Measurements from ENCODE around the gene ADARB1.

The ADARB1 gene

DNA sequence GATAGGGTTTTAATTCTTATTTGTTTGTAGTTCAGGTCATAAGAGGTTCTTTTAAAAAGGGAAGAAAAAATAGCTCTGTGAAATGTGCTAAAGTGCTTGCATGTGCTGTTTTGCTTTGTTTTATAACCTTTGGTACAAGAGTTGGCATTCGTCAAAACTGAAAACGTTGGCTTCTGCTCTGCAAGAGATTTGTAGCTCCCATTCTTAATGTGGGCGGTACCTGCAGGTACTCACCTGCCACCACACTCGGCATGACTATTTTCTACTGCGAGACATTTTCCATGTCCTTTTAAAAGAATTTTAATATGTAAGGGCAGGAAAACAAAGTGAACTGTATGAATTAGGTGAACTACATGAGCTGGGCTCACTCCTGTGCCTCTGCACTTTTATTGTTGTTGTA is 92.6 kb downstream of the ADARB1 start:
- no peak overlapping the region for H3K4me2 ChIP-seq (ENCODE audit: low read length)
- no peak overlapping the region for H3K27ac ChIP-seq (ENCODE audit: low read depth, low read length, poor library complexity, severe bottlenecking)
- no peaks in the 10 kb centered on the region for H3K9me2 ChIP-seq (ENCODE audit: low read depth, low read length)
- H3K4me3 ChIP-seq (ENCODE audit: low read depth, low read length, poor library complexity, severe bottlenecking) = no peak overlapping the region
- H3K9me3 ChIP-seq (ENCODE audit: low read length) = no peaks in the 10 kb centered on the region
- H3K4me1 ChIP-seq (ENCODE audit: insufficient read depth, low read length, severe bottlenecking) = no peaks in the 10 kb centered on the region
- no peaks in the 10 kb centered on the region for H3K79me2 ChIP-seq (ENCODE audit: insufficient read depth, low read length)
- no peaks in the 10 kb centered on the region for H3F3A ChIP-seq (ENCODE audit: insufficient read depth, low read length)
- no peaks in the 10 kb centered on the region for H3K36me3 ChIP-seq (ENCODE audit: insufficient read depth, low read length)
- no peak overlapping the region for H3K9ac ChIP-seq (ENCODE audit: low read length)
- TF ChIP-seq, protein P1, sequence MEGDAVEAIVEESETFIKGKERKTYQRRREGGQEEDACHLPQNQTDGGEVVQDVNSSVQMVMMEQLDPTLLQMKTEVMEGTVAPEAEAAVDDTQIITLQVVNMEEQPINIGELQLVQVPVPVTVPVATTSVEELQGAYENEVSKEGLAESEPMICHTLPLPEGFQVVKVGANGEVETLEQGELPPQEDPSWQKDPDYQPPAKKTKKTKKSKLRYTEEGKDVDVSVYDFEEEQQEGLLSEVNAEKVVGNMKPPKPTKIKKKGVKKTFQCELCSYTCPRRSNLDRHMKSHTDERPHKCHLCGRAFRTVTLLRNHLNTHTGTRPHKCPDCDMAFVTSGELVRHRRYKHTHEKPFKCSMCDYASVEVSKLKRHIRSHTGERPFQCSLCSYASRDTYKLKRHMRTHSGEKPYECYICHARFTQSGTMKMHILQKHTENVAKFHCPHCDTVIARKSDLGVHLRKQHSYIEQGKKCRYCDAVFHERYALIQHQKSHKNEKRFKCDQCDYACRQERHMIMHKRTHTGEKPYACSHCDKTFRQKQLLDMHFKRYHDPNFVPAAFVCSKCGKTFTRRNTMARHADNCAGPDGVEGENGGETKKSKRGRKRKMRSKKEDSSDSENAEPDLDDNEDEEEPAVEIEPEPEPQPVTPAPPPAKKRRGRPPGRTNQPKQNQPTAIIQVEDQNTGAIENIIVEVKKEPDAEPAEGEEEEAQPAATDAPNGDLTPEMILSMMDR (IDR thresholded peaks at IDR 0.05; ENCODE audit: low read length) = no peak
- no peak for TF ChIP-seq EZH2 (IDR thresholded peaks at IDR 0.05; ENCODE audit: borderline replicate concordance, low read length)
- no peak overlapping the region for H2AFZ ChIP-seq (ENCODE audit: low read length)
- H3K27me3 ChIP-seq (ENCODE audit: insufficient read depth, low read length) = 0 out of 2 replicates have a peak, but pooled peaks cover 3% of the 10 kb centered on the region
- H4K20me1 ChIP-seq (ENCODE audit: insufficient read depth, low read length) = no peaks in the 10 kb centered on the region

- Histone ChIP-seq H3K4me2 (ENCODE audit: low read length) (no peak overlapping the region), H3K79me2 (ENCODE audit: insufficient read depth, low read length) (no peaks in the 10 kb centered on the region), H3K4me1 (ENCODE audit: insufficient read depth, low read length, severe bottlenecking) (no peaks in the 10 kb centered on the region), H3K4me3 (ENCODE audit: low read depth, low read length, poor library complexity, severe bottlenecking) (no peak overlapping the region), H2AFZ (ENCODE audit: low read length) (no peak overlapping the region), H3K9me3 (ENCODE audit: low read length) (no peaks in the 10 kb centered on the region), H3F3A (ENCODE audit: insufficient read depth, low read length) (no peaks in the 10 kb centered on the region), H3K36me3 (ENCODE audit: insufficient read depth, low read length) (no peaks in the 10 kb centered on the region), H4K20me1 (ENCODE audit: insufficient read depth, low read length) (no peaks in the 10 kb centered on the region), H3K9ac (ENCODE audit: low read length) (no peak overlapping the region), H3K27ac (ENCODE audit: low read depth, low read length, poor library complexity, severe bottlenecking) (no peak overlapping the region), H3K9me2 (ENCODE audit: low read depth, low read length) (no peaks in the 10 kb centered on the region), H3K27me3 (ENCODE audit: insufficient read depth, low read length) (peaks cover 3% of the 10 kb centered on the region; the same call in 1 of the 2 replicates)
- TF ChIP-seq EZH2 (IDR thresholded peaks at IDR 0.05; ENCODE audit: borderline replicate concordance, low read length) = no peak
- TF ChIP-seq, protein P1 (IDR thresholded peaks at IDR 0.05; ENCODE audit: low read length) = no peak
These were observed 93.4 kb downstream of the ADARB1 start for GRCh38 chr21:45167796-45168222.

- Histone ChIP-seq H3K36me3 (ENCODE audit: insufficient read depth, low read length) (no peaks in the 10 kb centered on the region), H3K27me3 (ENCODE audit: insufficient read depth, low read length) (peaks cover 3% of the 10 kb centered on the region; the same call in 1 of the 2 replicates), H3K4me2 (ENCODE audit: low read length) (no peak overlapping the region), H3F3A (ENCODE audit: insufficient read depth, low read length) (no peaks in the 10 kb centered on the region), H4K20me1 (ENCODE audit: insufficient read depth, low read length) (no peaks in the 10 kb centered on the region), H3K27ac (ENCODE audit: low read depth, low read length, poor library complexity, severe bottlenecking) (no peak overlapping the region), H3K79me2 (ENCODE audit: insufficient read depth, low read length) (no peaks in the 10 kb centered on the region), H3K9ac (ENCODE audit: low read length) (no peak overlapping the region), H3K4me3 (ENCODE audit: low read depth, low read length, poor library complexity, severe bottlenecking) (no peak overlapping the region), H3K9me2 (ENCODE audit: low read depth, low read length) (no peaks in the 10 kb centered on the region), H3K9me3 (ENCODE audit: low read length) (no peaks in the 10 kb centered on the region), H3K4me1 (ENCODE audit: insufficient read depth, low read length, severe bottlenecking) (no peaks in the 10 kb centered on the region), H2AFZ (ENCODE audit: low read length) (no peak overlapping the region)
- TF ChIP-seq EZH2 (IDR thresholded peaks at IDR 0.05; ENCODE audit: borderline replicate concordance, low read length) = no peak
- TF ChIP-seq, protein P1 (IDR thresholded peaks at IDR 0.05; ENCODE audit: low read length) = no peak
These were observed 94.1 kb downstream of the ADARB1 start for GRCh38 chr21:45168522-45168921.

Data from OCI-LY1 (cell line).